Measurements from ENCODE around the gene ACBD6.

ACBD6 gene

GRCh38 chr1:180250883-180251509 lies 251.4 kb downstream of the ACBD6 start:
- Histone ChIP-seq H3K27me3 (no peaks in the 10 kb centered on the region), H3K9ac (no peak overlapping the region), H3K36me3 (no peaks in the 10 kb centered on the region), H4K20me1 (peaks cover 3% of the 10 kb centered on the region; the same call in 1 of the 2 replicates), H3K4me2 (no peak overlapping the region), H3K9me3 (no peaks in the 10 kb centered on the region), H3K4me3 (no peak overlapping the region), H3K4me1 (peaks cover 14% of the 10 kb centered on the region), H3K27ac (no peak overlapping the region)
- TF ChIP-seq Cebpa-rat (IDR thresholded peaks at IDR 0.05) = no peak

DNA sequence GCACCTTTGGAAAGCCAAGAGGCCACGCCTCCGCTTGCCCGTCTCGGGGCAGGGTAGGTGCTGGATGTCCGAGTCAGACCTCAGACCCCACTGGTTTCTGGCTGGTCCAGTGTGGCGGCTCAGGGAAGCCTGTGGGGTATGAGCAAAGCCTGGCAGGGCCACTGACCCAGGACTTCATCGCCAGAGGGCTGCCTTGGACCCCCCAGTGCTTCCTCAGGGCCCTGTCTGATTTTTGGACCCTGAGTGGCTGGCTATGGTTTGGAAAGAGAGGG lies 251.9 kb downstream of the ACBD6 start:
- Histone ChIP-seq H3K4me3 (no peak overlapping the region), H3K27me3 (no peaks in the 10 kb centered on the region), H3K9ac (no peak overlapping the region), H3K4me1 (peaks cover 8% of the 10 kb centered on the region), H4K20me1 (no peaks in the 10 kb centered on the region; the same call in 1 of the 2 replicates), H3K36me3 (no peaks in the 10 kb centered on the region), H3K9me3 (no peaks in the 10 kb centered on the region), H3K27ac (no peak overlapping the region), H3K4me2 (no peak overlapping the region)
- no peak for TF ChIP-seq Cebpa-rat (IDR thresholded peaks at IDR 0.05)

- peaks cover 5% of the 10 kb centered on the region for H3K4me1 ChIP-seq
- H3K27ac ChIP-seq = no peak overlapping the region
- H3K27me3 ChIP-seq = no peaks in the 10 kb centered on the region
- H3K9me3 ChIP-seq = no peaks in the 10 kb centered on the region
- TF ChIP-seq Cebpa-rat (IDR thresholded peaks at IDR 0.05) = no peak
- H3K4me2 ChIP-seq = no peak overlapping the region
- H3K36me3 ChIP-seq = no peaks in the 10 kb centered on the region
- no peaks in the 10 kb centered on the region; the same call in 1 of the 2 replicates for H4K20me1 ChIP-seq
- no peak overlapping the region for H3K4me3 ChIP-seq
- no peak overlapping the region for H3K9ac ChIP-seq
These were observed 252.5 kb downstream of the ACBD6 start for GRCh38 chr1:180249725-180250498.

DNA sequence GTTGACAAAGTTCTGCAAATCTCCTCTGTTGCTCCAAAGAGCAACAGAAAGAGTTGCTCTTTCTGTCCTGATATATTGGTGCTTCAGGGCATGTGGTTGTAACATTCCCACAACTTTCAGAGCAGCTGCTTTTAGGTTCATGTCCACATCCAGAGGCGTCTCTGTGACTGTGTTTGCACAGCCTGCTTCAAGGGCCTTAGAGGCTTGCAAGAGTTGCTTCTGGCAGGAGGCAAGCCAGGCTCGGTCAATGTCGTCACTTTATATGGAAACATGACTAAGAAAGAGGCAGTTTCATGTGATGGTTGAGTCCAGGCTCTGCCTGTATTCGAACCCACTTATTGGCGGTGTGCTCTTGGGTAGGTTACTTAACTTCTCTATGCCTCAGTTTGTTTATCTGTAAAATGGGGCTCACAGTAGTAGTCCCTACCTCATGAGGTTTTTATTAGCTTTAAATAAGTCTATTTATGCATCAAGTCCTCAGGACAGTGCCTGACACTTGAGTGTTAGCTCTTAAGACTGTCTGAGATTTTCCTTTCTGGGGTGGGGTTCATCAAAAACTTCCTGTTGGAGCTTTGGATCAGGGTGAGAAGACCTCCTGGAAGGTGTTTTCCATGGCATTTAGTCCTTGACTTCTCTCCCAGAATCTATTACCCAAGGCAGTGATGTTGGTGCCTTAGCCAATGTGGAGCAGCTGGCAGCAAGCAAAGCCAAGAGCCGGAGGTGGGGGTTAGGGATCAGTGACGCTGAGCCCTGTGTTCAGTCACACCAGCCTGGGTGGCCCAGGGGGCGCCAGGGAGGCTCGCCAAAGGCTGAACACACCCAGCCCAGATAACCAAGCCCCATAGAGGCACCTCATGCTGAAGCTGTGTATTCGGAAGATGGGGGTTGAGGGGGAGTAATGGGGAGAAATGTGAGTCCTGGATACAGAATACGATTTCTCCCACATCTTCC lies 253.4 kb downstream of the ACBD6 start:
- Histone ChIP-seq H3K4me2 (no peak overlapping the region), H3K4me3 (no peak overlapping the region), H3K27ac (no peak overlapping the region)

DNA sequence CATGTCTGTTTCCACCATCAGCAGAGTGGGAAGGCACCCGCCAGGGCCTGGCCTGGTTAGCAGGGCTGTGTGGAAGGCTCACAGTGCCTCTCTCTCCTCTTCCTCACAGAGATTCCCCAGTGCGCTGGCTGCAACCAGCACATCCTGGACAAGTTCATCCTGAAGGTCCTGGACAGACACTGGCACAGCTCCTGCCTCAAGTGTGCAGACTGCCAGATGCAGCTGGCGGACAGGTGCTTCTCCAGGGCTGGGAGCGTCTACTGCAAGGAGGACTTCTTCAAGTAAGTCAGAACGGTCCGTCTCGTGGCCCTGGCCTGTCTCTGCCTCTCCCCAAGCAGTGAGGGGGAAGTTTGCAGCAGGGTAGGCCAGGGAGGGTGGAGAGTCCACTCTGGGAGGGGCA lies 254.2 kb downstream of the ACBD6 start:
- H3K9me3 ChIP-seq = no peaks in the 10 kb centered on the region
- no peak for TF ChIP-seq Cebpa-rat (IDR thresholded peaks at IDR 0.05)
- H3K27ac ChIP-seq = no peak overlapping the region
- no peaks in the 10 kb centered on the region for H4K20me1 ChIP-seq
- H3K36me3 ChIP-seq = no peaks in the 10 kb centered on the region
- no peak overlapping the region for H3K9ac ChIP-seq
- H3K4me2 ChIP-seq = no peak overlapping the region
- no peak overlapping the region for H3K4me3 ChIP-seq
- H3K27me3 ChIP-seq = peaks cover 1% of the 10 kb centered on the region
- H3K4me1 ChIP-seq = peaks cover 7% of the 10 kb centered on the region; the same call in 1 of the 2 replicates

More for the DNA sequence above, 253.4 kb downstream of the ACBD6 start:
- Histone ChIP-seq H4K20me1 (no peaks in the 10 kb centered on the region; the same call in 1 of the 2 replicates), H3K4me1 (peaks cover 7% of the 10 kb centered on the region; the same call in 1 of the 2 replicates), H3K36me3 (no peaks in the 10 kb centered on the region), H3K27me3 (no peaks in the 10 kb centered on the region), H3K9me3 (no peaks in the 10 kb centered on the region), H3K9ac (no peak overlapping the region)
- TF ChIP-seq Cebpa-rat (IDR thresholded peaks at IDR 0.05) = no peak

DNA sequence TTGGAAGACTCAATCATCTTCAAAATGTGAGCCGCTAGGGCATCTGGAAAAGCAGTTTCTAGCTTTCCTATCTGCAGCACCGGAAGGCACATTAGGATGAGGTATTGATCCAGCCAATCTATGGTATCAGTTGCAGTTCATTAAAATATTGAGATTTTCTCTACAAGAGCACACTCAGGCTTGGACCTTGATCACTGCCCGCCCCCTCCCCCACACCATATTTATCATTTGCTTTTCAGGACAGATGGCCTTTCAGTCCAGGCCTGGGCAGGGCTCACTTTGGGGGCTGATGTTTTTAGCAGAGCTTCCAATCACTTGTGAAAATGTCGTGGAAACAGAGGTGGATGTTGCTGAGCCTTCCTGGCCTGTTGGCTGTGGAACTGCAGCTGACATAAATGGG lies 254.8 kb downstream of the ACBD6 start:
- Histone ChIP-seq H4K20me1 (no peaks in the 10 kb centered on the region), H3K9me3 (no peaks in the 10 kb centered on the region), H3K9ac (no peak overlapping the region), H3K27ac (no peak overlapping the region), H3K4me1 (peaks cover 7% of the 10 kb centered on the region; the same call in 1 of the 2 replicates), H3K4me2 (no peak overlapping the region), H3K4me3 (no peak overlapping the region), H3K36me3 (no peaks in the 10 kb centered on the region), H3K27me3 (peaks cover 7% of the 10 kb centered on the region)
- no peak for TF ChIP-seq Cebpa-rat (IDR thresholded peaks at IDR 0.05)

- Histone ChIP-seq H3K4me2 (no peak overlapping the region), H3K36me3 (no peaks in the 10 kb centered on the region), H3K9ac (no peak overlapping the region), H3K4me3 (no peak overlapping the region), H3K4me1 (peaks cover 7% of the 10 kb centered on the region; the same call in 1 of the 2 replicates), H3K27me3 (peaks cover 11% of the 10 kb centered on the region), H3K27ac (no peak overlapping the region), H3K9me3 (no peaks in the 10 kb centered on the region), H4K20me1 (no peaks in the 10 kb centered on the region)
- TF ChIP-seq Cebpa-rat (IDR thresholded peaks at IDR 0.05) = no peak
These were observed 255.3 kb downstream of the ACBD6 start for GRCh38 chr1:180247061-180247460.

DNA sequence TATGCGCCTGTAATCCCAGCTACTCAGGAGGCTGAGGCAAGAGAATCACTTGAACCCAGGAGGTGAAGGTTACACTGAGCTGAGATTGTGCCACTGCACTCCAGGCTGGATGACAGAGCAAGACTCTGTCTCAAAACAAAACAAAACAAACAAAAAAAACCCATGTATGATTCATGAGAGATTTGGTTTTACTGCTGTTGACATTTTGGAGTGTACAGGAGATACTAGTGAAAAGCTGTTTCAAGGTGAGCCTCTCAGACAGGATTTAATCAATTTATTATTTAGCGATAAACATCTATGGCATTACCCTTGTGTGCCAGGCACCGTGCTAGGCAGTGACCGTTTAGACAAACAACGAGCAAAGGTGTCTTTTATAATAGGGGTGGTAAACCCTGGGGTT lies 255.8 kb downstream of the ACBD6 start:
- Histone ChIP-seq H3K27ac (no peak overlapping the region), H3K36me3 (no peaks in the 10 kb centered on the region), H3K4me1 (peaks cover 7% of the 10 kb centered on the region; the same call in 1 of the 2 replicates), H3K4me3 (no peak overlapping the region), H3K9me3 (no peaks in the 10 kb centered on the region), H3K27me3 (peaks cover 16% of the 10 kb centered on the region), H3K9ac (no peak overlapping the region), H3K4me2 (no peak overlapping the region), H4K20me1 (no peaks in the 10 kb centered on the region)
- no peak for TF ChIP-seq Cebpa-rat (IDR thresholded peaks at IDR 0.05)

GRCh38 chr1:180244840-180245239 lies 257.5 kb downstream of the ACBD6 start:
- Histone ChIP-seq H3K4me2 (peak overlapping the region; percentile 38), H3K4me3 (no peak overlapping the region), H3K9ac (no peak overlapping the region), H3K27me3 (peaks cover 33% of the 10 kb centered on the region), H3K4me1 (peaks cover 7% of the 10 kb centered on the region; the same call in 1 of the 2 replicates), H4K20me1 (peaks cover 13% of the 10 kb centered on the region), H3K9me3 (no peaks in the 10 kb centered on the region), H3K36me3 (no peaks in the 10 kb centered on the region), H3K27ac (no peak overlapping the region)
- TF ChIP-seq Cebpa-rat (IDR thresholded peaks at IDR 0.05) = no peak
